Activated CD8-positive, alpha-beta T cell treated with anti-CD3 and anti-CD28 coated beads, Interleukin-2, amount 10 ng/mL, durations not matched to agents 7 days and 5 days (primary cell): ENCODE measurements around the gene RRAS. TPM values are rescaled to one million over a fixed set of nuclear protein-coding genes. Genes with fewer than 3 reads are reported as not detected.
"Not testable (repeated sequence)": the region's sequence is repeated elsewhere in the genome, so short reads cannot be mapped to it uniquely, and the experiment has no call there.

Experiments used
- ATAC-seq: fragments of 150-1000 bp; cut with Tn5 transposase; one replicate; pipeline ENCODE4 v1.10.0; 2021; ENCODE audit warnings: moderate library complexity
- CTCF ChIA-PET: fragments of 350-600 bp; sonication (Branson Sonifier 250); formaldehyde crosslinking; loops from one replicate; lab custom pipeline; 2021; ENCODE audit warnings: antibody characterized with exemption; lab: Charles Lee
- POLR2A ChIA-PET: fragments of 350-600 bp; sonication (Branson Sonifier 250); formaldehyde crosslinking; loops from one replicate; lab custom pipeline; 2021; ENCODE audit warnings: antibody characterized with exemption; lab: Charles Lee
- DNase-seq: peaks from one replicate; pipeline ENCODE4 v3.0.0-alpha.2; 2020
- H3K27ac Mint-ChIP-seq: one replicate; pipeline ENCODE4 v1.8.0; 2021; ENCODE audit warnings: mild to moderate bottlenecking, mixed read lengths
- H3K27me3 Mint-ChIP-seq: one replicate; pipeline ENCODE4 v1.8.0; 2021; ENCODE audit warnings: low read depth, mixed read lengths
- H3K36me3 Mint-ChIP-seq: one replicate; pipeline ENCODE4 v1.8.0; 2021; ENCODE audit warnings: low read depth, mixed read lengths
- H3K4me1 Mint-ChIP-seq: one replicate; pipeline ENCODE4 v1.8.0; 2021; ENCODE audit warnings: low read depth, mixed read lengths
- H3K4me3 Mint-ChIP-seq: one replicate; pipeline ENCODE4 v1.8.0; 2021; ENCODE audit warnings: mild to moderate bottlenecking, mixed read lengths
- H3K9me3 Mint-ChIP-seq: one replicate; pipeline ENCODE4 v1.8.0; 2022; ENCODE audit warnings: mixed read lengths; ENCODE audit not compliant: insufficient read depth
- total RNA-seq, 2 experiments: library from RNA; stranded (reverse); gene quantifications; one replicate each; pipeline ENCODE4 v1.2.3, GENCODE V29; 2021

The RRAS gene
- total RNA-seq, 2 experiments from 2014 or later = 8.1 to 8.4 TPM

DNA sequence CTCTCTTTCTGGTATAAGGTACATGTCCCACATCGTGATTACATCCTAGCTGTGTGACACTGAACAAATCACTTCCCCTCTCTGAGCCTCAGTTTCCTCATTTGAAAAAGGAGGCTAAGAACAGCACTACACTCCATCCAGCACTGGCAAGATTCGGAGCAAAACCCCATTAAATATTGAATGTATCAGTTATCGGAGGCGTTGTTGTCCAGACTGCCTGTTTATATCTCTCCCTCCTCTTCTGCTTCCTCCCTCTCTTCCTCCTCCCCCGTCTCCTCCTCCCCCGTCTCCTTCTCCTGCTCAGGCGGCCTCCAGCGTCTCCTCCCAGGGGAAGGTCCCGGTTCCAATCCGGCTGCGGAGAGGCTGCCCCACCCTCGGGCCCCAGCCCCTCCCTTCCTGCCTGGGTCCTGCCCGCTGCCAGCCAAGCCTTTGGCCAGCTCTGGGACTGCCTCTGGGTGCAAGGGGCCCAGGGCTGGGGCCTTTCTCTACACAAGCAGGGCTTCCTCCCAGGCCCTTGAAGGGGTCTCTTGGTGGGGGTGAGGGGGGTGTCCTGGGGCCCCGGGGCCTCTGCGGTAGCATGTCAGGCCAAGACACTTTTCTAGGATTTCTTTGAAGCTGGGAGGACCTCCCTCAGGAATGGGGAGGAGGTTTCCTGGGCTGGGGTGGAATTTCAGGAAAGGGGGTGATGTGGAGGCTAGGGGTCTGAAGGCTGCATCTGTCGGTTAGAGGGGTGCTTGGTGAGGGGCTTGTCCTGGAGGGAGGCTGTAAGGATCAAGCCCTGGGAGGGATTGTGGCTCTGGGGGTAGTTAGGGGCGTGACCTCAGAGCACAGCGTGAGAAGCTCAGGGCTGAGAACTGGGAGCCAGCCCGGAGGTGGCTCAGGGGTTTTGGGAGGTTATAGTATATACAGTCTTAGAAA is 1.9 kb downstream of the RRAS start:
- Mint-ChIP-seq H3K27ac (peak overlapping the region; percentile 6), H3K27me3 (peaks cover 4% of the 10 kb centered on the region), H3K9me3 (no peaks in the 10 kb centered on the region), H3K36me3 (peaks cover 2% of the 10 kb centered on the region), H3K4me1 (peaks cover 39% of the 10 kb centered on the region), H3K4me3 (peak overlapping the region; percentile 38)
- ChIA-PET POLR2A (interaction anchor here (0.5 to 1.2 kb wide), 3 partner anchors 27 to 1041 kb away, joined by 3 read pairs; partner anchors contain the start of genes BCL2L12, IRF3, NOSIP and PRRG2), CTCF (no interaction called here)
- ATAC-seq (no peak), DNase-seq (no peak)

DNA sequence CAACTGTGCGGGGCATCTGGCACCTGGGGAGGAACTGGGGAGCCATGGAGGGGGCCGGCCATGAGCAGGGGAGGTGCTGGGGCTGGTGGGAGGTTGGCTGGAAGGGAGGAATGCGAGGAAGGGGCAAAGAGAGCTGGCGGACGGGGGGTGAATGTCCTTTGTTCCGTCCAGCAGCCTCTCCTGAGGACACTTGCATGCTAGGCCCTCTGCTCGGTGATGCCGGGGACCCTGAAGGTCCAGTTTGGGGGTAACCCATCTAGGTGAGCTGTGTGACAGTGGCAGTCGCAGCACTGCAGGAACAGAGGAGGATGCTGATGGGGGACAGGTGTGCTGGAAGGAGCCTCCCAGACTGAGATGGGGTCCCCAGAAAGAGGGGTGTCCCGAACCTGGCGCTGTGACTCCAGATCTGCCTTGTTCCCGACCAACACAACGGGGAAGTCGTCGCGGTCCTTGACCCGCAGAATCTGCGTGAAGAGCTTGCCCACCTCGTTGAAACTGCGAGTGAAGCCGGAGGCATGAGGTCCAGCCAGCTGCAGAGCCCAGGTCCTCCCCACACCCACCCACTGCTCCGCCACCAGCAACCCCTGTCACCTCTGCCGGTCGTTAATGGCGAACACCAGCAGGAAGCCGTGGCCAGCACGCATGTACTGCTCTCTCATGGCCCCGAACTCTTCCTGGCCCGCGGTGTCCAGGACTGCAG is 3.6 kb downstream of the RRAS start:
- Mint-ChIP-seq H3K4me1 (peaks cover 29% of the 10 kb centered on the region), H3K27ac (no peak overlapping the region), H3K36me3 (peaks cover 2% of the 10 kb centered on the region), H3K9me3 (no peaks in the 10 kb centered on the region), H3K27me3 (peaks cover 4% of the 10 kb centered on the region), H3K4me3 (no peak overlapping the region)
- ATAC-seq = no peak
- DNase-seq = no peak
- ChIA-PET CTCF (no interaction called here), POLR2A (interaction anchor here (0.6 kb wide), 1 partner anchor 45 kb away, joined by 3 read pairs; no protein-coding TSS in a partner anchor)

- Mint-ChIP-seq H3K27me3 (peaks cover 4% of the 10 kb centered on the region), H3K4me1 (peaks cover 24% of the 10 kb centered on the region), H3K36me3 (peaks cover 2% of the 10 kb centered on the region), H3K9me3 (no peaks in the 10 kb centered on the region), H3K27ac (no peak overlapping the region), H3K4me3 (no peak overlapping the region)
- CTCF ChIA-PET = no interaction called here
- DNase-seq (no peak), ATAC-seq (no peak)
- POLR2A ChIA-PET = interaction anchor here (0.6 kb wide), 1 partner anchor 44 kb away, joined by 3 read pairs; no protein-coding TSS in a partner anchor
These were observed 4.3 kb downstream of the RRAS start for GRCh38 chr19:49635530-49636232.

GRCh38 chr19:49633273-49633672 is 6.7 kb downstream of the RRAS start:
- DNase-seq, H3K4me1 Mint-ChIP-seq, H3K4me3 Mint-ChIP-seq, H3K27me3 Mint-ChIP-seq, H3K9me3 Mint-ChIP-seq, CTCF ChIA-PET, H3K27ac Mint-ChIP-seq, H3K36me3 Mint-ChIP-seq, ATAC-seq: not testable (repeated sequence)
- POLR2A ChIA-PET = interaction anchor here (0.5 kb wide), 1 partner anchor 14 kb away, joined by 3 read pairs; no protein-coding TSS in a partner anchor

GRCh38 chr19:49632576-49632975 is 7.4 kb downstream of the RRAS start:
- ChIA-PET POLR2A (interaction anchor here (0.5 to 0.7 kb wide), 2 partner anchors 15 to 130 kb away, joined by 3 read pairs; no protein-coding TSS in a partner anchor), CTCF (no interaction called here)
- Mint-ChIP-seq H3K27me3 (no peaks in the 10 kb centered on the region), H3K4me1 (peaks cover 1% of the 10 kb centered on the region), H3K4me3 (no peak overlapping the region), H3K9me3 (no peaks in the 10 kb centered on the region), H3K36me3 (peaks cover 11% of the 10 kb centered on the region), H3K27ac (no peak overlapping the region)
- DNase-seq (no peak), ATAC-seq (no peak)

DNA sequence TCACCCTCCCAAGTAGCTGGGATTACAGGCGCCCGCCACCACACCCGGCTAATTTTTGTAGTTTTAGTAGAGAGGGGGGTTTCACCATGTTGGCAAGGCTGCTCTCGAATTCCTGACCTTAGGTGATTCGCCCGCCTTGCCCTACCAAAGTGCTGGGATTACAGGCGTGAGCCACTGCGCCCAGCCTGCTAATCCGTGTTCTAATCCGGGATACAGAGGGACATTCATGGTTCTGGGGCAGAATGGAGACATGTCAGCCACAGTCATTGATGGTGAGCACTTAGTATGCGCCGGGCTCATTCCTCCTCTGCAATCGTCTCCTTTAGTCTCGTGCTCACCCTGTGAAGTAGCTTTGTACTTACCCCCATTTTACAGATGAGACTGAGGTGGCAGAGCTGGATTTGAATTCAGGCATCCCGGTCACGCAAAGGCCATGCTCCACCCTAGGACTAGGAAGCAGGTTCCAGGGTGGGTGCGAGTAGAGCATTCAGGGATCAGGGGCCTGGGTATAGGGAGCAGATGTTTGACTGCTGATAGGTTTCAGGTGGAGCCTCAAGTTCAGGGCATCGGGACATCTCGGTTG is 8.2 kb downstream of the RRAS start:
- Mint-ChIP-seq H3K4me1 (no peaks in the 10 kb centered on the region), H3K4me3 (no peak overlapping the region), H3K27me3 (no peaks in the 10 kb centered on the region), H3K9me3 (no peaks in the 10 kb centered on the region), H3K36me3 (peaks cover 15% of the 10 kb centered on the region), H3K27ac (no peak overlapping the region)
- POLR2A ChIA-PET = no interaction called here
- ATAC-seq (no peak), DNase-seq (no peak)
- CTCF ChIA-PET = interaction anchor here (1.6 kb wide), 1 partner anchor 47 kb away, joined by 4 read pairs; no protein-coding TSS in a partner anchor

- Mint-ChIP-seq H3K4me3 (no peak overlapping the region), H3K27me3 (no peaks in the 10 kb centered on the region), H3K27ac (no peak overlapping the region), H3K4me1 (no peaks in the 10 kb centered on the region), H3K36me3 (peaks cover 17% of the 10 kb centered on the region), H3K9me3 (no peaks in the 10 kb centered on the region)
- CTCF ChIA-PET = interaction anchor here (1.6 kb wide), 1 partner anchor 48 kb away, joined by 4 read pairs; no protein-coding TSS in a partner anchor
- no peak for DNase-seq
- POLR2A ChIA-PET = no interaction called here
- ATAC-seq = no peak
These were observed 8.8 kb downstream of the RRAS start for GRCh38 chr19:49631014-49631588.

DNA sequence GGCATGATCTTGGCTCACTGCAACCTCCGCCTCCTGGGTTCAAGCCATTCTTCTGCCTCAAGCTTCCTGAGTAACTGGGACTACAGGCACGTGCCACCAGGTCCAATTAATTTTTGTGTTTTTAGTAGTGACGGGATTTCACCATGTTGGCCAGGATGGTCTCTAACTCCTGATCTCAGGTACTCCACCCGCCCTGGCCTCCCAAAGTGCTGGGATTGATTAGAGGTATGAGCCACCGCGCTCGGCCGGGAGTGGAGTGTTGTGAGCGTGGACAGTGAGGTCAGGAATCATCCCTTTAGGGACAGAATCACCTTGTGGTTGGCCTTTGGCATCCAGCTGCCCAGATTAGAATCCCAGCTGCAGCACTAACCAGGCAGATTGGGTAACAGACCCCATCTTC is 10.3 kb downstream of the RRAS start:
- DNase-seq (no peak), ATAC-seq (no peak)
- H3K27me3 Mint-ChIP-seq = no peaks in the 10 kb centered on the region
- H3K27ac Mint-ChIP-seq = no peak overlapping the region
- CTCF ChIA-PET = no interaction called here
- POLR2A ChIA-PET = interaction anchor here (1.0 kb wide), 1 partner anchor 11 kb away, joined by 3 read pairs; the partner anchor contains the start of gene RRAS
- no peak overlapping the region for H3K4me3 Mint-ChIP-seq
- H3K4me1 Mint-ChIP-seq = no peaks in the 10 kb centered on the region
- peaks cover 18% of the 10 kb centered on the region for H3K36me3 Mint-ChIP-seq
- H3K9me3 Mint-ChIP-seq = no peaks in the 10 kb centered on the region

- H3K4me1 Mint-ChIP-seq = no peaks in the 10 kb centered on the region
- no peak overlapping the region for H3K4me3 Mint-ChIP-seq
- ChIA-PET POLR2A (no interaction called here), CTCF (no interaction called here)
- H3K36me3 Mint-ChIP-seq = peaks cover 37% of the 10 kb centered on the region
- no peaks in the 10 kb centered on the region for H3K9me3 Mint-ChIP-seq
- ATAC-seq (no peak), DNase-seq (no peak)
- H3K27me3 Mint-ChIP-seq = no peaks in the 10 kb centered on the region
- H3K27ac Mint-ChIP-seq = no peak overlapping the region
These were observed 13.7 kb downstream of the RRAS start for GRCh38 chr19:49626226-49626625.

- Mint-ChIP-seq H3K4me3 (no peak overlapping the region), H3K36me3 (peaks cover 38% of the 10 kb centered on the region), H3K27me3 (no peaks in the 10 kb centered on the region), H3K27ac (no peak overlapping the region), H3K4me1 (no peaks in the 10 kb centered on the region), H3K9me3 (no peaks in the 10 kb centered on the region)
- ATAC-seq (no peak), DNase-seq (no peak)
- CTCF ChIA-PET = interaction anchor here (0.6 kb wide), 1 partner anchor 276 kb away, joined by 3 read pairs; no protein-coding TSS in a partner anchor
- POLR2A ChIA-PET = interaction anchor here (0.6 to 0.9 kb wide), 2 partner anchors 9 to 15 kb away, joined by 3 read pairs; partner anchors contain the start of gene RRAS
These were observed 14.7 kb downstream of the RRAS start for GRCh38 chr19:49624967-49625910.
